ENCODE data around the gene ELF2.

GRCh38 chr4:139024686-139025085, 152.3 kb downstream of the ELF2 start:
- TF ChIP-seq POLR2AphosphoS5 (IDR thresholded peaks at IDR 0.05; ENCODE audit: insufficient read depth, low read depth, low read length) (no peak), CTCF (IDR thresholded peaks at IDR 0.05; ENCODE audit: extremely low read depth in 1 of 2, insufficient read depth in 1 of 2, low read depth in 1 of 2, low read length in 2 of 2) (no peak)
